Activated naive CD4-positive, alpha-beta T cell treated with anti-CD3 and anti-CD28 coated beads, Interleukin-2, amount 50 U/mL, for 16 hours (primary cell): ENCODE results near the gene LRRC39.

ENCODE experiments used
- DNase-seq: peaks from one replicate; pipeline ENCODE4 v3.0.0-alpha.2; 2020

Gene LRRC39

GRCh38 chr1:100145116-100145515 is 32.9 kb downstream of the LRRC39 start:
- DNase-seq, result no peak

GRCh38 chr1:100142343-100142742 is 35.7 kb downstream of the LRRC39 start:
- DNase-seq, result no peak

GRCh38 chr1:100141192-100141591 is 36.9 kb downstream of the LRRC39 start:
- DNase-seq, result no peak

- DNase-seq, result no peak
These were observed 40.5 kb downstream of the LRRC39 start for GRCh38 chr1:100137602-100138001.

- DNase-seq, result no peak
These were observed 43.2 kb downstream of the LRRC39 start for GRCh38 chr1:100134872-100135271.

GRCh38 chr1:100132566-100133477 is 45.2 kb downstream of the LRRC39 start, which contains the start of the genes SASS6 and TRMT13:
Gene SASS6, minus strand, starts transcription at chr1:100132930. Its CDS starts 116 bp downstream, at chr1:100132814.
Gene TRMT13, plus strand, starts transcription at chr1:100133163. Its CDS starts 6 bp downstream, at chr1:100133169.
- DNase-seq, result peak; percentile 94

GRCh38 chr1:100131623-100132022 is 46.4 kb downstream of the LRRC39 start:
- DNase-seq, result no peak

- DNase-seq, result no peak
These were observed 47.4 kb downstream of the LRRC39 start for GRCh38 chr1:100130552-100131077.

GRCh38 chr1:100127226-100127625 is 50.8 kb downstream of the LRRC39 start:
- DNase-seq, result no peak

GRCh38 chr1:100122177-100122576 is 55.9 kb downstream of the LRRC39 start:
- no peak for DNase-seq

GRCh38 chr1:100115524-100115923 is 62.5 kb downstream of the LRRC39 start:
- no peak for DNase-seq

GRCh38 chr1:100109554-100110066 is 68.4 kb downstream of the LRRC39 start:
- no peak for DNase-seq

GRCh38 chr1:100107696-100108095 is 70.4 kb downstream of the LRRC39 start:
- DNase-seq, result no peak

GRCh38 chr1:100101564-100101963 is 76.5 kb downstream of the LRRC39 start:
- no peak for DNase-seq

GRCh38 chr1:100100202-100100601 is 77.9 kb downstream of the LRRC39 start:
- DNase-seq, result no peak
